Measurements from ENCODE around the gene LGALS9.
"Not testable (repeated sequence)": the region's sequence is repeated elsewhere in the genome, so short reads cannot be mapped to it uniquely, and the experiment has no call there.

The LGALS9 gene

GRCh38 chr17:27603880-27604794 is 26.9 kb upstream of the LGALS9 start:
- no peak for DNase-seq

- no peak for DNase-seq
Observed at GRCh38 chr17:27605409-27605808, 25.6 kb upstream of the LGALS9 start.

- DNase-seq: no peak
Observed at GRCh38 chr17:27607521-27608091, 23.4 kb upstream of the LGALS9 start.

DNA sequence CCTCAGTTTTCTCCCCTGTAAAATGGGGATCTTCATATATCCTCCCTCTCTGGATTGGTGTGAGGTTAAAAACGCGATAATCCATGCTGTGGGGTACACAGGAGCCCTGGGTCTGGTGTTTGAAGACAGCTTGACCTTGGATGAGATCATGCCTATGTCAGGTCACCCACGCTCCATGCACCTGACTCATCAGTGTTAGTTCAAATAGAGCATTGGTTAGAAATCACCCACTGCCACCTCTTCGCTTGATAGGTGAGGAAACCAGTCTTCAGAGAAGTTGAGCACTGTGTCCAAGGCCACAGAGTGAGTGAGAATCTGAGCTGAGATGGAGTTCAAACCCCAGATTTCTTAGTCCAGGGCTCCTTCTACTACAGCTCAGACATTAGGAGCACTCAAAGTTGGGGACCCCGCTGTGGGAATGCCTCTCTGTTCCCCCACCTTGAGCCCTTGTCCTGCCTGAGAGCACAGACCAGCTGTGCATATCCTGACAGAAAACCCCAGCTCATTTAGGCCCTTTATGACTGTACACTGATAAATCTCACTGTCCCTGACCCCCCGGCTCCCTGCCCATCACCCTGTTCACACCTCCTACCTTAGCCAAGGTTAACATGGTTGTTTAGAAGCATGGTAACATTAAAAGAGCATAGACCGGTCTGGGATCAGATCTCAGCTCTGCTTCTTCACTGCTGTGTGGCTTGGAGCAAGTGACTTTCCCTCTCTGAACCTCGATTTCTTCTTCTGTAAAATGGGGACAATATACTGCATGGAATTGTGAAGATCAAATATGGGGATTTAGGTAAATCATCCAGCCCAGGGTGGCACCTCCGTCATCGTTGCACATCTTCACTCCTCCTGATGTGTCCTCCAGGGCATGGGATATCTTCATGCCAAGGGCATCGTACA is 22.4 kb upstream of the LGALS9 start:
- no peak for DNase-seq

DNA sequence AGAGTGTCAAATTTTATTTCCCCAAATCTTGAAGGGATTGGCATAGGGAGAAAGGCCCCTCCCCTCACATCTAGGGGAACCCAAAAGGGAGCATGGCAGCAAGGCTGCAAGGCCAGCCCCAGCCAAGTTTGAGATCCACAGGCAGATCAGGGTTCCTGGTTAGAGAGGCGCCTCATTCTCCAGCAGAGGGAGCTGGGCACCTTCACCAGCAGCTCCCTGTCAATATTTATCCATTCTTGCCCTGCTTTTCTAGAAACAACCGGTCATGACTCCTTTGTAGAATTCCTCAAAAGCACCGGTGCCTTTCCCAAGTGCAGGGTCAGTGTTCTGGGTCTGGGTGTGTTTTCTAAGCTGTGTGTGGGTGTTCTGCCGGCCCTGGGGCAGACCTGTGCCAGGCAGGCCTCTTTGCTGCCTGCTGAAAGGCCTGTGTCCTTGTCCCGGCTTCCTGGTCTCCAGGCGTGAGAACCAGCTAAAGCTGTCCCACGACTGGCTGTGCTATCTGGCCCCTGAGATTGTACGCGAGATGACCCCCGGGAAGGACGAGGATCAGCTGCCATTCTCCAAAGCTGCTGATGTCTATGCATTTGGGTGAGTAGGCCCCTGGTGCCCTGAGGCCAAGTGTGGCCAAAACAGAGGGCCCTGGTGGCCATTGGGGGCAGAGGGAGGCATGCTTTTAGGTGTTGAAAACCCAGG is 21.2 kb upstream of the LGALS9 start:
- no peak for DNase-seq

GRCh38 chr17:27610304-27610677 is 20.7 kb upstream of the LGALS9 start:
- no peak for DNase-seq

GRCh38 chr17:27612160-27612770 is 18.7 kb upstream of the LGALS9 start:
- no peak for DNase-seq

DNA sequence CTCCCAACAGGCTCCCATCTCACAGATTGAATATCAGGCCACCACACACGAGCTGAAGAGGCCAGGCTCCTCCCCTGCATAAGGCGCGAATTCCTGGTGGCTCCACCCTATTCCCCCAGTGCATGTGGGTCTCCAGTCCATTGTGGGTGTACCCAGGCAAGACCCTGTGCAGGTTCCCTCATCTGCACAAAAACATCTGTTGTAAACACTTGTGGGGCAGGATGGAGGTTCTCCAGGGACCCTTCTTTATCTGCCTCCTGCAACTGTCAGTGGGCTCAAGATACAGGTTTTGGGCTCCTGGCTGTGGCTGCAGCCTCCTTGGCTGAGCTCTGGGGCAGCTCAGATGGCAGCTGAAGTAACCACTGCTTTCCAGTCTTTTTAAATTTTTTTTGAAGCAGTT is 17.6 kb upstream of the LGALS9 start:
- DNase-seq: no peak

- DNase-seq: no peak
Observed at GRCh38 chr17:27615121-27615520, 15.9 kb upstream of the LGALS9 start.

- no peak for DNase-seq
Observed at GRCh38 chr17:27616414-27616813, 14.6 kb upstream of the LGALS9 start.

DNA sequence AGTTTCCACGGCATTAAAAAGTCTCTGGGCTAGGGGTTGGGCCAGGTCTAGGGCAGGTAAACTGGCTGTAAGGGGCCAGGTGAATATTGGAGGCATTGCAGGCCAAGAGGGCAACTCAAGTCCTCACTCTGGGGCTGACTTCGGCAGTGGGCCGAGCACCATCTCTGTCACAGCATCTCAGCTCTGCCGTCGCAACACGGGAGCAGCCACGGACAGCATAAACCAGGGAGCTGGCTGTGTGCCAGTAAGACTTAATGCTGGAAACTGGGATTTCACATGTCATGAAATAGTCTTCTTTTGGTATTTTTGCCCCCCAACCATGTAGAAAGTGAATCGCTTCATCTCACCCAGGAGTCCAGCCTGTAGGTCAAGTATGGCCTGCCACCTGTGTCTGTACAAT is 12.6 kb upstream of the LGALS9 start:
- DNase-seq: no peak

GRCh38 chr17:27620721-27621120 is 10.3 kb upstream of the LGALS9 start:
- no peak for DNase-seq

DNA sequence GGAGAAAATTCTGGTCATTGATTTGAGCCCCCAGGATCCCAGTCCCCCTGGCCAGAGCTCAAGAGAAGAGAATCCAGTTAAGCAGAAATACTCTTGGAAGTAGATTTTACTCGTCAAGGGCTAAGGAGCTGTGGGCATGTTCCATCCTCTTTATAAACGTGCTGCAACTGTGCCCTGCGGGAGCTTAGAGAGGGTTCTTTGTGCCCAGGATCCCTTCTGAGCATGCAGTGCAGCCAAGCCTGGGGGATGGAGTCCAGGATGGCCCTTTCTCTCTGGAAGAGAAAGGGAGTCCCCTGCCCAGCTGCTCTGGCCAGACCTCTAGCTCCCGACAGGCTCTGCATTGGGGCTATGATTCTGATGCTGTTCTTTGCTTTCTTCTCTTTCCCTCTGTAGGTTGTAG is 9.5 kb upstream of the LGALS9 start:
- DNase-seq: no peak

GRCh38 chr17:27621942-27622559 is 8.9 kb upstream of the LGALS9 start:
- DNase-seq: no peak

GRCh38 chr17:27622986-27623385 is 8.0 kb upstream of the LGALS9 start:
- DNase-seq: no peak

DNA sequence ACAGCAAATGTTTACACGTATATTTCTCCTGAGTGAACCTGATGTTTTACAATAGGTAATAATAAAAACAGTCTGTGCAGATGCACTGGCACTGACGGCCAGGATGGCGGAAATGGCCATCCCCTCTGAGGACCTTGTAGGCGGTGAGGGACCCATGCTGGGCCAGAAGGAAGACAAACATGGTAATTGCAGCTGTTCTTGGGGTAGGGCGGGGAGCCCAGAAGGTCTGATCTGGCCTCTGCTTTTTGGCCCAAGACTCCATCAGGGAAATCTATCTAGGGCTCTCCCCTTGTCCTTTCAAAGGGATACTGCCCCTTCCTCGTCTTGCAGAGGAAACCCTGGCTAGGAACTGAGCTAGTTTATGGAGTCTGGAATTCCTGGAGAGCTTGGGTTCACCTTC is 7.4 kb upstream of the LGALS9 start:
- no peak for DNase-seq

DNA sequence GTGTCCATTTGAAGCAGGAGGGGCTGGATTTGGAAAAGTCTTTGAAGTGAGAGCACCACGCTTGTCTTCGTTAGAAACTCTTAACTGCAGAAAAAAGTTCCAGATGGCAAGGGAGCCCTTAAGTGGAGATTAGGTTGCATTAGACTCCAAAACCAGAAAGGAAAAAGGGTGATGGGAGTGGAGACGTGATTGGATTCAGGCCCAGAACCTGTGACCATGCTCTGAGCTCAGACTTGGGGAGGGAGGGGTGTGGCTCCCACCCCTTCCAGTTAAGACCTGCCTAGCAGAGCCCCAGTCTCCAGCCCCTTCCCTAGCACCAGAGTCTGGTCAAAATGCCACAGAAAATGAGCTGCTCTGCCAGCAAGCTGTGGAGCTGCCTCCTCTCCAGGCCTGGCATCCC is 6.4 kb upstream of the LGALS9 start:
- DNase-seq: no peak

DNA sequence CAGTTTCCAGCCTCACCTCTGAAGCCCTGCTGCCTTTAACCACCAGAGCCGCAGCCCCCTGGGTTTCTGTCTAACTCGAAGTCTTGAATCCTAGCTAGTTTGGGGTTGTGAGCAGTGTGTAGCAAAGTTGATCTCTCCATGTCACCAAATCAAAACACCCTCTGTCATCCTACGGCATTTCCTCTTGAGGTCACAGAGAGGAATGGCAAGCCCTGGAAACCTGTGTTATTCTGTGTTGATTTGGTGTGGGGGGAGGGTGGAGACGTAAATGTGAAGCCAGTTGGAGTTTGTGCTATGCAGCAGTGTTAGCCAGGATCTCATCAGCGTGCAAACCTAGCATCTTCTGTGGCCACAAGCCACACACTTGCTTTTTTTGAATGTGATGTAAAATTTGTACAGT is 5.1 kb upstream of the LGALS9 start:
- DNase-seq: no peak

DNA sequence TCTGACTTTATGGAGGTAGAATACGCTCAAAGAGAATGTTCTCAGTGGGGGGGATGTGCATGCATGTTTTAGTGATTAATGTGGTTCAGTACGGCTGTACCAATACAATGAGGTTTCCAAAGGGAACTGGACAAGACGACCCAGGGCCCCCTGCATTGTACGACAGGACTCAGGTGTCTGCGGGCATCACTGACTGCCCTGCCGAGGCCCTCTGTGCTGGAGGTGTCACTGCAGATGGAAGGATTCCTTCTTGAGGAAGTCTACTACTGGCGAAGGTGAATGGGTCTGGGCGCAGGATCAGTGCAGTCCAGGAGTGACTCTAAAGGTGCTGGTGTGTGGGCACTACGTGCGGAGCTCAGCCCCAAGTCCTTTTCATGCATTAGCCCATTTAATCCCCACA is 3.5 kb upstream of the LGALS9 start:
- no peak for DNase-seq

- DNase-seq: no peak
Observed at GRCh38 chr17:27628376-27628775, 2.6 kb upstream of the LGALS9 start.

- not testable (repeated sequence) for DNase-seq
Observed at GRCh38 chr17:27629260-27629659, 1.7 kb upstream of the LGALS9 start.

DNA sequence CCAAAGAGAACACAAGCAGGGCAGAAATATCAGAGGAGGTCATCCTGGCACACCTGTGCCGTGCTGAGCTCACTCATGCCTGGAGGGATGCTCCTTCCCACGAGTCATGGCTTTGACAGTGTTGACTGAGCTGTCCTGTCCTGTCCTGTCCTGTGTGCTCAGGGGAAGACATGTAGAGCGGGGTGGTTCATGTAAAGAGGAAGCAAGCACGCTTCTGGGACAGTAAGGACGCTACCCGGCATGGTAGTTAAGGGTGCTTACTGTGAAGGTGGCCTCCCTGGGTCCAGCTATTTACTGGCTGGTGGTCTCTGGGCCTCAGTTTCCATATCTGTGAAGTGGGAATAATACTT is 398 bp downstream of the LGALS9 start:
- no peak for DNase-seq
